HG02588 (cell line): ENCODE data around the gene PDHX.
"Not testable (repeated sequence)": the region's sequence is repeated elsewhere in the genome, so short reads cannot be mapped to it uniquely, and the experiment has no call there.

Source experiments
- ATAC-seq: cut with Tn5 transposase; IDR thresholded peaks from one replicate; pipeline ENCODE4 v1.9.1; 2021; ENCODE audit warnings: mild to moderate bottlenecking, moderate library complexity; ENCODE audit not compliant: unreplicated experiment

PDHX gene

DNA sequence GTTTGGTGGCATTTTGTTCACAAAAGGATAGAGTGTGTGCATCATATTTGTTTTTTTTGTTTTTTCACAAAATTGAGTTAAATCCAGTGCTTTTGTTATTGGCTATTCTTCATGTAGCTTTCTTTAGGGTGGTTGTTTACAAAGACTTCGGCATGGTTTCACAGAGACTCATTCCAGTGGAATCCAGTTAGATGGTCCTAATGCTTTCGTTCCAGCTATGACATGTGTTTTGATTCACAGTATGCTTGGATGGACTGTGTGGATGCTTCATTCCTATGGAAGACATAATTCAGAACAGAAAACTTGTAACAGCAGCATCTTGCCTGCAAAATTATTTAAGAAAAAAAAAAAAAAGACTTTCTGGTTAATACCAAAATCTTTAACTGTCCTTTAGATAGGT, 97.9 kb downstream of the PDHX start:
- no peak for ATAC-seq

GRCh38 chr11:35015621-35016387, 99.4 kb downstream of the PDHX start:
- ATAC-seq: no peak

DNA sequence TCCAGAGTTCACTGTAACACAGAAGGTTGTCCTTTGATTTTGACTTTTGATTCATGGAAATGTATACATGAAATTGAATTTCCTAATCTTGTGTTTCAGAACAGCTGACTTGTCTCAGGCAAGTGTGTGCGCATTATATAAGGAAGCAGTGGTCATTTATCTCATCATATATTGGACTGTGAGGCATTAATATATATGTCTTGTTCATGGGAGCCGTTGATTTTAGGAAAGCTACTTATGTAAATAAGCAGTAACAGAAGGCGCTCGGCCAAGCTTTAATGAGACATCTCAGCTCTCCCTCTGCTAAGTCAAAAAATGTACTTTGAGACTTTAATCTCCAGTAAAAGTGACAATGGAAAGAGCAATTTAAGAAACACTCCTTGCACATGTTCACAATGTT, 100.5 kb downstream of the PDHX start:
- no peak for ATAC-seq

- no peak for ATAC-seq
Observed at GRCh38 chr11:35017528-35018342, 101.3 kb downstream of the PDHX start.

DNA sequence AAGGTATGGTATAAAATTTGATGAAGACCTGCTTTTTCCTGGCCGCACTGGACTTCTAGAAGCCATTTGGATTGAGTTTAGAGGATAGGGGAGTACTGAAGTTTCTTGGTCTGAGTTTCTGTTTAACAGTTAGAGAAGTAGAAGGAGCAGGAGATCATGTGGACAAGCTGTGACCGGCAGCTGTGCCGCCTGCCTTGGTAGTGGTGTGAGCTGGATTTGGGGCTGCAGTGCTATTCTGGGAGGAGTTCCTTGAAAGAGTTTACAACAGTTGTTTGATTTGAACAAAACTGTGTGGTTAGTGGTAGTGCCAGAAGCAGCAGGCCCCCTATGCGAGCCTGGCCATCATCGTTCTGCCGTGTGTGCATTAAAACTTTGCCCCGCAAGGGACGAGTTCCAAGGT, 105.2 kb downstream of the PDHX start:
- no peak for ATAC-seq

GRCh38 chr11:35023940-35024339, 107.5 kb downstream of the PDHX start:
- not testable (repeated sequence) for ATAC-seq

DNA sequence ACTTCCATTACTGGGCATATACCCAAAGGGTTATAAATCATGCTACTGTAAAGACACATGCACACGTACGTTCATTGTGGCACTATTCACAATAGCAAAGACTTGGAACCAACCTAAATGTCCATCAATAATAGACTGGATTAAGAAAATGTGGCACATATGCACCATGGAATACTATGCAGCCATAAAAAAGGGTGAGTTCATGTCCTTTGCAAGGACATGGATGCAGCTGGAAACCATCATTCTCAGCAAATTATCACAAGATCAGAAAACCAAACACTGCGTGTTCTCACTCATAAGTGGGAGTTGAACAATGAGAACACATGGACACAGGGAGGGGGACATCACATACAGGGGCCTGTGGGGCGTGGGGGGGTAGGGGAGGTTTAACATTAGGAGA, 111.6 kb downstream of the PDHX start:
- not testable (repeated sequence) for ATAC-seq

GRCh38 chr11:35029979-35030682, 113.7 kb downstream of the PDHX start:
- ATAC-seq: peak; percentile 81

GRCh38 chr11:35030716-35031213, 114.3 kb downstream of the PDHX start:
- ATAC-seq: no peak

- no peak for ATAC-seq
Observed at GRCh38 chr11:35031346-35031745, 114.9 kb downstream of the PDHX start.

DNA sequence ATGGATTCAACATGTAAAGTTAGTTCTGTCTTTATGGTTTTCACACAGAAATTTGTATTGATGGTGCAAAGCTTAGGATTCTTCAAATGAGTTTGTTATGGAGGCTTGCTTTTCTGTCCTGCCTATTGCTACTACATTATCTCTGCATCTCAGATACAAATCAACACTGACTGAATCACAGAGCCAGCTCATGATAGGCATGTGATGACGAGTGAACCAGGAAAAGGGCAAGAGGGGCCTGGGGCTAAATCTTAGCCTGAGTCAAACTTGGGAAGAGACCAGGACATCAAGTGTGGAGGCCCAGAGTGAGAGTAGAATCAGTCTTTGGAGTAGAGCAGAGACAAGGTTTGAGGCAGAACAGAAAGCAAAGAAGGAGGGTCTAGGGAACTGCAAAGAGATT, 115.4 kb downstream of the PDHX start:
- no peak for ATAC-seq

- no peak for ATAC-seq
Observed at GRCh38 chr11:35033011-35033410, 116.6 kb downstream of the PDHX start.

GRCh38 chr11:35034401-35034800, 118.0 kb downstream of the PDHX start:
- no peak for ATAC-seq

- ATAC-seq: no peak
Observed at GRCh38 chr11:35035894-35036408, 119.5 kb downstream of the PDHX start.

GRCh38 chr11:35036639-35037038, 120.2 kb downstream of the PDHX start:
- no peak for ATAC-seq

GRCh38 chr11:35038211-35038928, 122.0 kb downstream of the PDHX start:
- no peak for ATAC-seq

- no peak for ATAC-seq
Observed at GRCh38 chr11:35039076-35039475, 122.7 kb downstream of the PDHX start.

DNA sequence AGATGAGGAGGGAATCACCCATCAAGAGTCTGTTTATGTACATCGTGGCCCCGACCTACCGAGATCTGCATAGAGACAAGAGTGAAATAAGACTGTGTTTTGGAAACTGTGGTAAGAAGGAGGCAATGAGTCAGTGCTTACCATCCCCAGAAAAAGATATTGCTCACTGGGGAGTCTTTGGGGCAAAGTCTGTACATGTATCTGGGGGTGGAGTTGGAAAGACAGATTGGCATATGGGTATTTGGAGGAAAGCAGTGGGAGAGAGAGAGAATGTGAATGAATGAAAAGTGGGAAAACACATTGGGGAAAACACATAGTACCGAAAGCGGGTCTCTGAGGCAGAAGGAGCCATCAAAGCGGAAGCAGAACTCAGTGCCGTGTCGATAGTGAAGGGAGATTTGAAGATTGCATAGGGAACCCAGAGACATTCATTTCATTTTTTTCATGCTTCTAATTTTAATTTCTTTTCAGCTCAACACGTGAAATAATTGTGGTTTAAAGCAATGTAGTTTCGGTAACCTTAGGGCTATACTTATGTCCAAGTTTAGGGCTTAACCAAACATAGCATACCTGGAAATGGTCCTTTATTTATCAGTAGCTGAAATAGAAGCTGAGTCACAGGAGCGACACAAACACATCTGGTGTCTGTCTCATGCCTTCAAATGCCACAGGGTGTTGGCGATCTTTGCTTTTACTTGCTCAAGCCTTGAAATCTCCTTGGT, 124.0 kb downstream of the PDHX start:
- ATAC-seq: peak; percentile 67

GRCh38 chr11:35041070-35041554, 124.7 kb downstream of the PDHX start:
- ATAC-seq: no peak

DNA sequence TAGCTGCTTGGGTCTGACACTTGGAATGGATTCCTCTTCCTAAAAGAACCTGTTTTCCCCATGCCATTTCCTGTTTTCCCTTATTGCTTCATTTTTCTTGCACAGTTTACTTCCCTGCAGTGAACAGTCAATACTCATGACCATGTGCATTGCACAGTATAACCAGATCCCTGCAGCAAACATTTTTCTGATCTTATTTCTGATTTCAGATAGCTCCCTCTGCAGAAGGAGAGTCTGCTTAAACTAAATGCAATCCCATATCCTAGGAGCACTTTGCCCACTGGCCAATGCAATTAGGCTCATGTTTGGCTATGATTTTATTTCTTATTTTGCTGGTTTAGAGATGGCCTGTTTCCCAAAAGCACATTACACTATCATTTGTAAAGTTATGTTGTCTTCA, 125.8 kb downstream of the PDHX start:
- no peak for ATAC-seq
